CD14-positive monocyte (primary cell): ENCODE data around the gene PBOV1. TPM values are rescaled to one million over a fixed set of nuclear protein-coding genes. Genes with fewer than 3 reads are reported as not detected.

Source experiments
- DNase-seq, 3 donors: peaks; one replicate each; pipeline ENCODE4 v3.0.0-alpha.2; 2011 to 2022
- H2AFZ ChIP-seq: 2 replicates; pipeline ENCODE4 v1.6.0; 2012; ENCODE audit warnings: mild to moderate bottlenecking, low read depth, low read length, inconsistent platforms; ENCODE audit not compliant: insufficient read depth, poor library complexity, severe bottlenecking
- H3K27ac ChIP-seq, 2 donors: 1 replicate in 1 of 2; 2 replicates in 1 of 2; pipeline ENCODE4 v1.5.1; 2012 to 2013; ENCODE audit warnings: low read length in 2 of 2, control low read depth in 1 of 2, inconsistent platforms in 1 of 2, low read depth in 1 of 2, mild to moderate bottlenecking in 1 of 2
- H3K27me3 ChIP-seq, 2 donors: one replicate each; pipeline versions ENCODE4 v1.6.0 to v1.6.1; 2011 to 2013; ENCODE audit warnings: low read length in 2 of 2; ENCODE audit not compliant: control insufficient read depth in 2 of 2, insufficient read depth in 2 of 2
- H3K36me3 ChIP-seq, 2 donors: replicated peaks in 1 of 2; 1 replicate in 1 of 2; 2 replicates in 1 of 2; pipeline versions ENCODE4 v1.5.1 to v1.6.1; 2012 to 2013; ENCODE audit warnings: low read length in 2 of 2, control low read depth in 1 of 2, inconsistent platforms in 1 of 2, mild to moderate bottlenecking in 1 of 2; ENCODE audit not compliant: insufficient read depth in 2 of 2, control insufficient read depth in 1 of 2
- H3K4me1 ChIP-seq, 2 donors: 1 replicate in 1 of 2; 2 replicates in 1 of 2; pipeline versions ENCODE4 v1.5.1 to v1.6.1; 2012 to 2013; ENCODE audit warnings: low read length in 2 of 2, control low read depth in 1 of 2, inconsistent platforms in 1 of 2, mild to moderate bottlenecking in 1 of 2, moderate library complexity in 1 of 2; ENCODE audit not compliant: insufficient read depth in 2 of 2, control insufficient read depth in 1 of 2
- H3K4me2 ChIP-seq: replicated peaks from 2 replicates; pipeline ENCODE3; 2012; ENCODE audit warnings: low read length, moderate library complexity, mild to moderate bottlenecking; ENCODE audit not compliant: poor library complexity, severe bottlenecking; ENCODE audit errors: extremely low read depth
- H3K4me3 ChIP-seq, 3 experiments: fragments of 200-600 bp in 1 of 3; sonication (generic) in 1 of 3; replicated peaks in 1 of 3; 1 replicate in 2 of 3; 2 replicates in 1 of 3; pipeline ENCODE4 v1.5.1; 2011 to 2013; ENCODE audit warnings: low read length in 3 of 3, mild to moderate bottlenecking in 3 of 3, control low read depth in 2 of 3, low read depth in 2 of 3, inconsistent platforms in 1 of 3, moderate library complexity in 1 of 3
- H3K79me2 ChIP-seq: 2 replicates; pipeline ENCODE4 v1.6.0; 2012; ENCODE audit warnings: mild to moderate bottlenecking, control low read depth, inconsistent platforms, low read length, moderate library complexity; ENCODE audit not compliant: insufficient read depth
- H3K9ac ChIP-seq: 2 replicates; pipeline ENCODE4 v1.6.0; 2017; ENCODE audit warnings: low read length, mild to moderate bottlenecking; ENCODE audit not compliant: insufficient read depth, poor library complexity, severe bottlenecking
- H3K9me3 ChIP-seq, 2 donors: replicated peaks in 1 of 2; 1 replicate in 1 of 2; 2 replicates in 1 of 2; pipeline versions ENCODE4 v1.5.1 to v1.6.1; 2012 to 2013; ENCODE audit warnings: low read length in 2 of 2, control low read depth in 1 of 2; ENCODE audit not compliant: control insufficient read depth in 1 of 2, insufficient read depth in 1 of 2
- H4K20me1 ChIP-seq: 2 replicates; pipeline ENCODE4 v1.6.0; 2012; ENCODE audit warnings: mild to moderate bottlenecking, low read length, control low read depth, moderate library complexity; ENCODE audit not compliant: insufficient read depth
- H3K27ac Mint-ChIP-seq, 7 donors: one replicate each; pipeline ENCODE4 v1.8.0; 2020; ENCODE audit warnings: mild to moderate bottlenecking in 7 of 7, mixed read lengths in 7 of 7, moderate library complexity in 6 of 7, inconsistent platforms in 2 of 7
- H3K27me3 Mint-ChIP-seq, 3 donors: one replicate each; pipeline ENCODE4 v1.8.0; 2021 to 2022; ENCODE audit warnings: low read depth in 3 of 3, mild to moderate bottlenecking in 3 of 3, mixed read lengths in 3 of 3, moderate library complexity in 3 of 3, inconsistent platforms in 1 of 3
- H3K36me3 Mint-ChIP-seq, 2 donors: one replicate each; pipeline ENCODE4 v1.8.0; 2020; ENCODE audit warnings: mixed read lengths in 2 of 2, inconsistent platforms in 1 of 2, mild to moderate bottlenecking in 1 of 2
- H3K4me1 Mint-ChIP-seq: one replicate; pipeline ENCODE4 v1.8.0; 2020; ENCODE audit warnings: mild to moderate bottlenecking, mixed read lengths
- H3K4me3 Mint-ChIP-seq, 2 donors: one replicate each; pipeline ENCODE4 v1.8.0; 2020; ENCODE audit warnings: mild to moderate bottlenecking in 2 of 2, mixed read lengths in 2 of 2, moderate library complexity in 1 of 2
- H3K9me3 Mint-ChIP-seq, 7 donors: one replicate each; pipeline ENCODE4 v1.8.0; 2020 to 2022; ENCODE audit warnings: mixed read lengths in 7 of 7, mild to moderate bottlenecking in 6 of 7, moderate library complexity in 6 of 7, inconsistent platforms in 2 of 7
- CTCF ChIP-seq: fragments of 200-600 bp; IDR thresholded peaks from one replicate; pipeline ENCODE4 v1.8.0; 2022; ENCODE audit warnings: antibody characterized with exemption, mild to moderate bottlenecking
- WGBS: methylation state at CpG from one replicate; pipeline ENCODE4 v1.1.5; 2013; ENCODE audit warnings: missing lambda C conversion rate; ENCODE audit not compliant: insufficient coverage; 5-methylcytosine and 5-hydroxymethylcytosine counted together
- intact Hi-C, 2 donors: fragments of 100-400 bp; cut with micrococcal nuclease; formaldehyde crosslinking; loops; one replicate each; pipeline versions ENCODE4 v1.15.0 to v1.15.1; 2023
- polyA plus RNA-seq, 3 donors: library from polyadenylated mRNA; depleted of rRNA in 1 of 3; unstranded in 2 of 3; stranded (reverse) in 1 of 3; fragments of 300-500 nt in 2 of 3; fragments of >200 nt in 1 of 3; fragmentation: Illumina TruSeq in 2 of 3; gene quantifications; 1 replicate in 2 of 3; 2 replicates in 1 of 3; pipeline ENCODE4 v1.2.3, GENCODE V29; 2012 to 2021

Gene PBOV1
- polyA plus RNA-seq, 3 donors: not detected

- Mint-ChIP-seq H3K4me1 (no peaks in the 10 kb centered on the region), H3K4me3 (no peak overlapping the region), H3K36me3 (no peaks in the 10 kb centered on the region), H3K27ac (no peak overlapping the region), H3K27me3 (peaks cover 5 to 11% (median 10%) of the 10 kb centered on the region in 3 donors), H3K9me3 (peaks cover 10 to 30% (median 19%) of the 10 kb centered on the region in 7 donors)
- Histone ChIP-seq H3K9ac (no peak overlapping the region), H3K27ac (no peak overlapping the region), H3K4me1 (no peaks in the 10 kb centered on the region), H3K4me3 (no peak overlapping the region), H3K9me3 (peaks cover 5% of the 10 kb centered on the region in 2 donors), H2AFZ (no peak overlapping the region), H3K27me3 (peaks cover 0 to 6% of the 10 kb centered on the region in 2 donors), H4K20me1 (no peaks in the 10 kb centered on the region), H3K79me2 (no peaks in the 10 kb centered on the region), H3K4me2 (no peak overlapping the region), H3K36me3 (no peaks in the 10 kb centered on the region)
- TF ChIP-seq CTCF: no peak
- WGBS: no CpG with 5 or more reads among the region's 2 CpGs
- intact Hi-C loops: no loop called here
- DNase-seq: no peak
These were observed 42.7 kb downstream of the PBOV1 start for GRCh38 chr6:138175596-138175995.

Other genes starting within 250 kb of the PBOV1 start
- gene PERP, start 111.1 kb downstream of the PBOV1 start, polyA plus RNA-seq: not detected
- not detected for gene ARFGEF3, start 56.6 kb downstream of the PBOV1 start, polyA plus RNA-seq
- not detected for gene SMIM28, start 159.4 kb upstream of the PBOV1 start, polyA plus RNA-seq
- gene HEBP2, start 185.7 kb upstream of the PBOV1 start, polyA plus RNA-seq: 10 to 100 TPM; 17.0 to 97.5 (median 96.8) TPM